Neutrophil (primary cell): ENCODE data around the gene ZNF148.

Source experiments
- H3K27ac ChIP-seq: fragments of 200-600 bp; sonication (generic); 2 replicates; pipeline ENCODE4 v1.5.1; 2016; ENCODE audit warnings: mild to moderate bottlenecking, moderate library complexity
- H3K27me3 ChIP-seq: fragments of 200-600 bp; sonication (generic); 2 replicates; pipeline ENCODE4 v1.6.0; 2016; ENCODE audit warnings: mild to moderate bottlenecking
- H3K36me3 ChIP-seq: fragments of 200-600 bp; sonication (generic); 2 replicates; pipeline ENCODE4 v1.5.1; 2017
- H3K4me1 ChIP-seq, 2 experiments: fragments of 200-600 bp in 1 of 2; sonication (generic) in 1 of 2; 1 replicate in 1 of 2; 2 replicates in 1 of 2; pipeline versions ENCODE4 v1.5.1 to v1.6.1; 2013 to 2016; ENCODE audit warnings: low read depth in 1 of 2, low read length in 1 of 2, mild to moderate bottlenecking in 1 of 2, moderate library complexity in 1 of 2; ENCODE audit not compliant: control insufficient read depth in 1 of 2, insufficient read depth in 1 of 2
- H3K4me3 ChIP-seq, 2 experiments: fragments of 200-600 bp in 1 of 2; sonication (generic) in 1 of 2; 1 replicate in 1 of 2; 2 replicates in 1 of 2; pipeline ENCODE4 v1.5.1; 2013 to 2016; ENCODE audit warnings: low read depth in 1 of 2, low read length in 1 of 2, mild to moderate bottlenecking in 1 of 2, moderate library complexity in 1 of 2
- H3K9me3 ChIP-seq: fragments of 200-600 bp; sonication (generic); 2 replicates; pipeline ENCODE4 v1.5.1; 2016
- CTCF ChIP-seq: fragments of 200-600 bp; sonication (generic); IDR thresholded peaks from 2 replicates; pipeline ENCODE4 v1.5.1; 2016; ENCODE audit warnings: antibody characterized with exemption

ZNF148 gene

GRCh38 chr3:125316246-125316645, 58.9 kb downstream of the ZNF148 start:
- Histone ChIP-seq H3K36me3 (peaks cover 22% of the 10 kb centered on the region), H3K9me3 (no peaks in the 10 kb centered on the region), H3K27me3 (no peaks in the 10 kb centered on the region), H3K4me3 (no peak overlapping the region), H3K27ac (peak overlapping the region; percentile 44), H3K4me1 (peaks cover 4 to 6% of the 10 kb centered on the region in 2 experiments)
- no peak for TF ChIP-seq CTCF

GRCh38 chr3:125313060-125313635, 62.0 kb downstream of the ZNF148 start:
- Histone ChIP-seq H3K4me1 (peaks cover 12 to 17% of the 10 kb centered on the region in 2 experiments), H3K27me3 (no peaks in the 10 kb centered on the region), H3K36me3 (peaks cover 22% of the 10 kb centered on the region), H3K9me3 (no peaks in the 10 kb centered on the region), H3K4me3 (no peak overlapping the region), H3K27ac (no peak overlapping the region)
- no peak for TF ChIP-seq CTCF

GRCh38 chr3:125310623-125311081, 64.5 kb downstream of the ZNF148 start:
- no peaks in the 10 kb centered on the region for H3K9me3 ChIP-seq
- no peaks in the 10 kb centered on the region for H3K27me3 ChIP-seq
- H3K27ac ChIP-seq = peak overlapping the region; percentile 83
- no peak for TF ChIP-seq CTCF
- peaks cover 8 to 11% of the 10 kb centered on the region in 2 experiments for H3K4me1 ChIP-seq
- peak overlapping the region; percentile 32 to 42 for H3K4me3 ChIP-seq
- peaks cover 22% of the 10 kb centered on the region for H3K36me3 ChIP-seq

GRCh38 chr3:125309476-125309875, 65.6 kb downstream of the ZNF148 start:
- TF ChIP-seq CTCF = no peak
- Histone ChIP-seq H3K27ac (peak overlapping the region; percentile 37), H3K4me3 (no peak overlapping the region)

GRCh38 chr3:125306620-125307019, 68.5 kb downstream of the ZNF148 start:
- H3K36me3 ChIP-seq = no peaks in the 10 kb centered on the region
- no peak overlapping the region for H3K27ac ChIP-seq
- H3K27me3 ChIP-seq = no peaks in the 10 kb centered on the region
- peaks cover 8 to 11% of the 10 kb centered on the region in 2 experiments for H3K4me1 ChIP-seq
- no peak for TF ChIP-seq CTCF
- H3K4me3 ChIP-seq = no peak overlapping the region
- H3K9me3 ChIP-seq = no peaks in the 10 kb centered on the region

More at GRCh38 chr3:125309476-125309875, 65.6 kb downstream of the ZNF148 start:
- no peaks in the 10 kb centered on the region for H3K9me3 ChIP-seq
- peaks cover 8 to 11% of the 10 kb centered on the region in 2 experiments for H3K4me1 ChIP-seq
- H3K27me3 ChIP-seq = no peaks in the 10 kb centered on the region
- H3K36me3 ChIP-seq = peaks cover 19% of the 10 kb centered on the region
